Posterior cingulate gyrus (tissue), 11 donors: ENCODE data around the gene AACS.
"Not testable (repeated sequence)": the region's sequence is repeated elsewhere in the genome, so short reads cannot be mapped to it uniquely, and the experiment has no call there.

Experiments
- DNase-seq, 10 donors: peaks; one replicate each; pipeline versions ENCODE4 v3.0.0 to v3.0.0-alpha.2; 2020 to 2021; ENCODE audit warnings: mixed read lengths in 3 of 10
- intact Hi-C: fragments of 100-400 bp; cut with DNase I; formaldehyde crosslinking; loops from one replicate; pipeline ENCODE4 v1.15.1; 2023

AACS gene

GRCh38 chr12:125065021-125065918 lies at the start of gene AACS:
AACS (plus strand) TSS chr12:125065435; CDS start chr12:125065585, 150 bp downstream.
- peak; percentile 70 to 97 (median 83) for DNase-seq
- intact Hi-C loops = loop anchor here (1.0 to 5.0 kb wide), 2 partner anchors 16 to 73 kb away; partner anchors contain the start of gene BRI3BP

GRCh38 chr12:125015680-125016310 lies 49.4 kb upstream of the AACS start:
- intact Hi-C loops = no loop called here
- DNase-seq = peak; percentile 45 to 94 (median 68)

GRCh38 chr12:125017801-125018200 lies 47.4 kb upstream of the AACS start:
- intact Hi-C loops = no loop called here
- peak in 1 of 10 donors; percentile 51 for DNase-seq

GRCh38 chr12:125018356-125018755 lies 46.9 kb upstream of the AACS start:
- peak in 2 of 10 donors; percentile 52 to 80 for DNase-seq
- intact Hi-C loops = no loop called here

GRCh38 chr12:125021096-125021495 lies 44.1 kb upstream of the AACS start:
- peak in 1 of 10 donors; percentile 6 for DNase-seq
- intact Hi-C loops = no loop called here

GRCh38 chr12:125021771-125022170 lies 43.5 kb upstream of the AACS start:
- peak in 1 of 10 donors; percentile 43 for DNase-seq
- intact Hi-C loops = no loop called here

- DNase-seq = no peak
- intact Hi-C loops = no loop called here
Observed at GRCh38 chr12:125023065-125023464, 42.2 kb upstream of the AACS start.

GRCh38 chr12:125024949-125025563 lies 40.2 kb upstream of the AACS start:
- intact Hi-C loops = no loop called here
- peak in 1 of 10 donors; percentile 80 for DNase-seq

GRCh38 chr12:125025606-125026235 lies 39.5 kb upstream of the AACS start:
- intact Hi-C loops = no loop called here
- no peak for DNase-seq

GRCh38 chr12:125028106-125028505 lies 37.1 kb upstream of the AACS start:
- intact Hi-C loops = no loop called here
- no peak for DNase-seq

GRCh38 chr12:125029761-125030358 lies 35.4 kb upstream of the AACS start:
- DNase-seq = no peak
- intact Hi-C loops = no loop called here

GRCh38 chr12:125031471-125031870 lies 33.8 kb upstream of the AACS start:
- DNase-seq, intact Hi-C loops: not testable (repeated sequence)

GRCh38 chr12:125032466-125033152 lies 32.6 kb upstream of the AACS start:
- intact Hi-C loops = no loop called here
- DNase-seq = no peak

- no peak for DNase-seq
- intact Hi-C loops = no loop called here
Observed at GRCh38 chr12:125033288-125033687, 31.9 kb upstream of the AACS start.

- intact Hi-C loops = no loop called here
- no peak for DNase-seq
Observed at GRCh38 chr12:125038976-125039625, 26.1 kb upstream of the AACS start.

- intact Hi-C loops = loop anchor here (1.0 to 5.0 kb wide), 2 partner anchors 16 to 57 kb away; partner anchors contain the start of genes AACS and BRI3BP
- no peak for DNase-seq
Observed at GRCh38 chr12:125049093-125049458, 16.2 kb upstream of the AACS start.

GRCh38 chr12:125050446-125050845 lies 14.8 kb upstream of the AACS start:
- no peak for DNase-seq
- intact Hi-C loops = no loop called here

GRCh38 chr12:125050868-125051267 lies 14.4 kb upstream of the AACS start:
- no peak for DNase-seq

GRCh38 chr12:125053821-125054220 lies 11.4 kb upstream of the AACS start:
- intact Hi-C loops = no loop called here

More at GRCh38 chr12:125050868-125051267, 14.4 kb upstream of the AACS start:
- intact Hi-C loops = no loop called here

More at GRCh38 chr12:125053821-125054220, 11.4 kb upstream of the AACS start:
- no peak for DNase-seq
